Upper lobe of right lung (tissue), 1 donor: Measurements from ENCODE around the gene NAP1L5. TPM values are rescaled to one million over a fixed set of nuclear protein-coding genes. Genes with fewer than 3 reads are reported as not detected.

Experiments
- ATAC-seq: fragments of 200-7000 bp; cut with Tn5 transposase; one replicate; pipeline ENCODE4 v1.9.1; 2020; ENCODE audit warnings: mild to moderate bottlenecking, moderate library complexity
- DNase-seq: peaks from one replicate; pipeline ENCODE4 v3.0.0-alpha.2; 2020
- H3K27ac ChIP-seq: fragments of 200-600 bp; one replicate; pipeline ENCODE4 v1.8.0; 2022
- H3K27me3 ChIP-seq: fragments of 200-600 bp; one replicate; pipeline ENCODE4 v1.8.0; 2022; ENCODE audit warnings: mild to moderate bottlenecking
- H3K36me3 ChIP-seq: fragments of 200-600 bp; one replicate; pipeline ENCODE4 v1.8.0; 2022
- H3K4me1 ChIP-seq: fragments of 200-600 bp; one replicate; pipeline ENCODE4 v1.8.0; 2022
- H3K4me3 ChIP-seq: fragments of 200-600 bp; one replicate; pipeline ENCODE4 v1.8.0; 2022; ENCODE audit warnings: mild to moderate bottlenecking
- H3K9me3 ChIP-seq: fragments of 200-600 bp; one replicate; pipeline ENCODE4 v1.8.0; 2022
- CTCF ChIP-seq: fragments of 200-600 bp; IDR thresholded peaks from one replicate; pipeline ENCODE4 v1.8.0; 2022; ENCODE audit warnings: antibody characterized with exemption
- intact Hi-C: fragments of 100-400 bp; cut with DNase I; formaldehyde crosslinking; loops from one replicate; pipeline ENCODE4 v1.11.0; 2022
- total RNA-seq: library from RNA; stranded (reverse); fragmentation: NEBNext Ultra II Directional; extraction: Animal tissue kit (Norgen Biotek cat#: 25700); gene quantifications from one replicate; pipeline ENCODE4 v1.2.1, GENCODE V29; 2021
- donor health status: DM: no; HTN: yes; CAD: no; lungs with severe emphysema.

NAP1L5 gene
- total RNA-seq, 1 donor from 2014 or later = 3.2 TPM

GRCh38 chr4:88744609-88745008 is 47.0 kb upstream of the NAP1L5 start:
- H3K9me3 ChIP-seq = no peaks in the 10 kb centered on the region
- TF ChIP-seq CTCF = no peak
- intact Hi-C loops = no loop called here
- H3K4me3 ChIP-seq = no peak overlapping the region
- peaks cover 66% of the 10 kb centered on the region for H3K36me3 ChIP-seq
- no peak overlapping the region for H3K27ac ChIP-seq
- no peak for ATAC-seq
- no peaks in the 10 kb centered on the region for H3K4me1 ChIP-seq
- no peak for DNase-seq
- no peaks in the 10 kb centered on the region for H3K27me3 ChIP-seq

GRCh38 chr4:88743696-88744095 is 46.1 kb upstream of the NAP1L5 start:
- no peak overlapping the region for H3K4me3 ChIP-seq
- H3K4me1 ChIP-seq = peaks cover under 1% of the 10 kb centered on the region
- TF ChIP-seq CTCF = no peak
- ATAC-seq = no peak
- DNase-seq = no peak
- intact Hi-C loops = no loop called here
- H3K9me3 ChIP-seq = no peaks in the 10 kb centered on the region
- no peaks in the 10 kb centered on the region for H3K27me3 ChIP-seq
- no peak overlapping the region for H3K27ac ChIP-seq
- H3K36me3 ChIP-seq = peaks cover 62% of the 10 kb centered on the region

- Histone ChIP-seq H3K27me3 (no peaks in the 10 kb centered on the region), H3K4me3 (no peak overlapping the region), H3K4me1 (peaks cover 12% of the 10 kb centered on the region), H3K9me3 (no peaks in the 10 kb centered on the region), H3K27ac (no peak overlapping the region), H3K36me3 (peaks cover 57% of the 10 kb centered on the region)
- ATAC-seq = no peak
- DNase-seq = no peak
- intact Hi-C loops = no loop called here
- no peak for TF ChIP-seq CTCF
Observed at GRCh38 chr4:88742561-88742960, 44.9 kb upstream of the NAP1L5 start.

GRCh38 chr4:88738180-88738579 is 40.6 kb upstream of the NAP1L5 start:
- Histone ChIP-seq H3K36me3 (peaks cover 33% of the 10 kb centered on the region), H3K4me3 (no peak overlapping the region), H3K27me3 (no peaks in the 10 kb centered on the region), H3K4me1 (peaks cover 30% of the 10 kb centered on the region), H3K9me3 (no peaks in the 10 kb centered on the region), H3K27ac (no peak overlapping the region)
- ATAC-seq = no peak
- TF ChIP-seq CTCF = no peak
- no peak for DNase-seq
- intact Hi-C loops = no loop called here

- intact Hi-C loops = no loop called here
- DNase-seq (no peak), ATAC-seq (peak; percentile 78)
- no peaks in the 10 kb centered on the region for H3K9me3 ChIP-seq
- no peaks in the 10 kb centered on the region for H3K27me3 ChIP-seq
- peaks cover 30% of the 10 kb centered on the region for H3K4me1 ChIP-seq
- H3K36me3 ChIP-seq = peaks cover 30% of the 10 kb centered on the region
- peak overlapping the region; percentile 13 for H3K27ac ChIP-seq
- no peak for TF ChIP-seq CTCF
- no peak overlapping the region for H3K4me3 ChIP-seq
Observed at GRCh38 chr4:88737307-88737941, 39.8 kb upstream of the NAP1L5 start.

- peaks cover 33% of the 10 kb centered on the region for H3K4me1 ChIP-seq
- ATAC-seq (no peak), DNase-seq (no peak)
- peaks cover 28% of the 10 kb centered on the region for H3K36me3 ChIP-seq
- no peak overlapping the region for H3K27ac ChIP-seq
- no peak overlapping the region for H3K4me3 ChIP-seq
- intact Hi-C loops = no loop called here
- H3K27me3 ChIP-seq = no peaks in the 10 kb centered on the region
- H3K9me3 ChIP-seq = no peaks in the 10 kb centered on the region
- TF ChIP-seq CTCF = no peak
Observed at GRCh38 chr4:88736264-88736663, 38.6 kb upstream of the NAP1L5 start.
